RKO (cell line): ENCODE measurements around the gene TRIM73.
"Not testable (repeated sequence)": the region's sequence is repeated elsewhere in the genome, so short reads cannot be mapped to it uniquely, and the experiment has no call there.

Experiments used
- DNase-seq: peaks from one replicate; pipeline ENCODE4 v3.0.0-alpha.2; 2016; ENCODE audit warnings: low spot score

TRIM73 gene

GRCh38 chr7:75395329-75395728, at the start of gene TRIM73:
TSS of gene TRIM73 (plus strand) at chr7:75395629. CDS start at chr7:75398934, 3,305 bp downstream.
- DNase-seq, result not testable (repeated sequence)

GRCh38 chr7:75358671-75359541, 36.5 kb upstream of the TRIM73 start:
- not testable (repeated sequence) for DNase-seq

- DNase-seq, result not testable (repeated sequence)
Observed at GRCh38 chr7:75359542-75359848, 35.9 kb upstream of the TRIM73 start.

- not testable (repeated sequence) for DNase-seq
Observed at GRCh38 chr7:75364079-75364478, 31.4 kb upstream of the TRIM73 start.

- DNase-seq, result not testable (repeated sequence)
Observed at GRCh38 chr7:75366643-75367042, 28.8 kb upstream of the TRIM73 start.

GRCh38 chr7:75367313-75367712, 28.1 kb upstream of the TRIM73 start:
- not testable (repeated sequence) for DNase-seq

GRCh38 chr7:75374144-75374518, 21.3 kb upstream of the TRIM73 start:
- DNase-seq, result not testable (repeated sequence)

GRCh38 chr7:75374519-75375317, 20.7 kb upstream of the TRIM73 start:
- DNase-seq, result not testable (repeated sequence)

GRCh38 chr7:75393194-75393593, 2.2 kb upstream of the TRIM73 start:
- not testable (repeated sequence) for DNase-seq

- not testable (repeated sequence) for DNase-seq
Observed at GRCh38 chr7:75397865-75398264, 2.4 kb downstream of the TRIM73 start.

GRCh38 chr7:75398771-75399700, 3.6 kb downstream of the TRIM73 start:
- DNase-seq, result not testable (repeated sequence)

GRCh38 chr7:75400575-75400974, 5.1 kb downstream of the TRIM73 start:
- not testable (repeated sequence) for DNase-seq

GRCh38 chr7:75403455-75404443, 8.3 kb downstream of the TRIM73 start:
- DNase-seq, result not testable (repeated sequence)

- not testable (repeated sequence) for DNase-seq
Observed at GRCh38 chr7:75404663-75405062, 9.2 kb downstream of the TRIM73 start.

GRCh38 chr7:75409880-75410822, 14.7 kb downstream of the TRIM73 start:
- not testable (repeated sequence) for DNase-seq

- DNase-seq, result not testable (repeated sequence)
Observed at GRCh38 chr7:75410823-75411173, 15.4 kb downstream of the TRIM73 start.

- DNase-seq, result not testable (repeated sequence)
Observed at GRCh38 chr7:75414204-75414603, 18.8 kb downstream of the TRIM73 start.

GRCh38 chr7:75414708-75415427, 19.4 kb downstream of the TRIM73 start:
- not testable (repeated sequence) for DNase-seq

GRCh38 chr7:75415428-75415817, 20.0 kb downstream of the TRIM73 start:
- DNase-seq, result not testable (repeated sequence)
